ENCODE measurements around the gene TKTL2. TPM values are rescaled to one million over a fixed set of nuclear protein-coding genes. Genes with fewer than 3 reads are reported as not detected.
"Not testable (repeated sequence)": the region's sequence is repeated elsewhere in the genome, so short reads cannot be mapped to it uniquely, and the experiment has no call there.

TKTL2 gene
- total RNA-seq, 1 donor from 2014 or later: 0.11 TPM

DNA sequence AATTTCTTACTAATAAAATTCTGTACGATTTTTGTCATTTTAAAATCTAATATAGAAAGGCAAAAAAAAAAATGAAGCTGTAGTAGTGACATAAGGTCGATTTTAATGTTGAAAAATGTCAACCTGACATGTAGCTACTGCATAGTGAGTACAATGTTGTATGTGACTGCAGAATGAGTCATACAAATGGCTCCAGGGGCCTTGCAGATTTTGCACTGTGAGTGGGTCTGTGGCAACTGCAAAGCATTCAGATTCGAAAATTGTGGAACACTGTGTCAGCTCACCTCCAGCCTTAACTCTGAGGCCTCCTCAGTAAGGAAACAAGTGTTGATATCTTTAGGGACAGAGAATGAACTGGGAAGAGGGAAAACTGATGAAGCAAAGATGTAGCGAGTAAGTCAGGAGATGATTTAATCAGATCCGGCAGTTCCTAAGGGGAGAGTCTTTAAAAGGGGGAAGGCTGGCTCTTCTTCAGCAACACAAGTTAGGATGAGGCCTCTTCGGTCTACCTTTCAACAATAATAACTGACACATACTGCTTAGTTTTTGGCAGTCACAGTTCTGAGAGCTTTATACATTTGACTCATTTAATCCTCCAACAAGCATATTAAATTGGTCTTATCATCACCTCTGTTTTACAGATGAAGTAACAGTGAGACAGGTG lies 24.9 kb downstream of the TKTL2 start:
- intact Hi-C loops (cut with micrococcal nuclease): no loop called here
- no peak for ATAC-seq (ENCODE audit: low read depth)
- H3K4me3 Mint-ChIP-seq: no peak overlapping the region
- H3K27me3 Mint-ChIP-seq: peaks cover 2% of the 10 kb centered on the region
- H3K4me1 Mint-ChIP-seq: no peaks in the 10 kb centered on the region
- DNase-seq: no peak
- TF ChIP-seq CTCF (IDR thresholded peaks at IDR 0.05): no peak
- H3K36me3 Mint-ChIP-seq (ENCODE audit: low read depth): no peaks in the 10 kb centered on the region
- no peaks in the 10 kb centered on the region for H3K9me3 Mint-ChIP-seq
- CTCF ChIA-PET: no interaction called here
- H3K27ac Mint-ChIP-seq: no peak overlapping the region
- POLR2A ChIA-PET: no interaction called here

- no peaks in the 10 kb centered on the region for H3K36me3 Mint-ChIP-seq (ENCODE audit: low read depth)
- no peak for TF ChIP-seq CTCF (IDR thresholded peaks at IDR 0.05)
- H3K27me3 Mint-ChIP-seq: peaks cover 2% of the 10 kb centered on the region
- H3K9me3 Mint-ChIP-seq: no peaks in the 10 kb centered on the region
- H3K4me3 Mint-ChIP-seq: no peak overlapping the region
- no peaks in the 10 kb centered on the region for H3K4me1 Mint-ChIP-seq
- DNase-seq: no peak
- POLR2A ChIA-PET: no interaction called here
- no peak overlapping the region for H3K27ac Mint-ChIP-seq
- intact Hi-C loops (cut with micrococcal nuclease): no loop called here
- no peak for ATAC-seq (ENCODE audit: low read depth)
- CTCF ChIA-PET: interaction anchor here (0.6 kb wide), 1 partner anchor 59 kb away, joined by 3 read pairs; no protein-coding TSS in a partner anchor
Observed at GRCh38 chr4:163447481-163447880, 26.1 kb downstream of the TKTL2 start.

GRCh38 chr4:163447023-163447422 lies 26.5 kb downstream of the TKTL2 start:
- DNase-seq; H3K27ac Mint-ChIP-seq; H3K4me1 Mint-ChIP-seq; H3K36me3 Mint-ChIP-seq (ENCODE audit: low read depth); H3K27me3 Mint-ChIP-seq; ATAC-seq (ENCODE audit: low read depth); POLR2A ChIA-PET; H3K4me3 Mint-ChIP-seq; H3K9me3 Mint-ChIP-seq; intact Hi-C loops (cut with micrococcal nuclease): not testable (repeated sequence)
- CTCF ChIA-PET: interaction anchor here (0.6 kb wide), 1 partner anchor 60 kb away, joined by 3 read pairs; no protein-coding TSS in a partner anchor

DNA sequence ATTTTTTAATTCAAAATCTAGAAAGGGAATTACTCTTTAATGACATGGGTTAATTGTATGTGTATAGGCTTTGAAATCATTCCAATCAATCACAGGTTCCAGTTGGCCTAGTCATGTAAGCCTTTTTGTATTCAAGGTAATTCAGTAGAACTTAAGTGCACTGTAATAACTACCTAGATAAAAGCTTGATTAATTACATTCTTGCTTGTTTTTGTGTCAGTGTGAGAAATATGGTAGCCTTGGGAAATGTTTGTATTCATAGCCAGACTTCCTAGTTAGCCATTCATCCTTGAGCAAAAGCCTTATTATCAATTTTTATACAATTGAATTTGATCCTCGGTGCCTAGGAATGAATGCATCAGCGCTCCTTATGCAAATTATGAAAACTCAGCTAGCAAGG lies 33.5 kb downstream of the TKTL2 start:
- TF ChIP-seq CTCF (IDR thresholded peaks at IDR 0.05): no peak
- no peaks in the 10 kb centered on the region for H3K4me1 Mint-ChIP-seq
- no peak overlapping the region for H3K4me3 Mint-ChIP-seq
- CTCF ChIA-PET: no interaction called here
- POLR2A ChIA-PET: no interaction called here
- no peaks in the 10 kb centered on the region for H3K9me3 Mint-ChIP-seq
- peaks cover 17% of the 10 kb centered on the region for H3K27me3 Mint-ChIP-seq
- no peaks in the 10 kb centered on the region for H3K36me3 Mint-ChIP-seq (ENCODE audit: low read depth)
- H3K27ac Mint-ChIP-seq: no peak overlapping the region
- DNase-seq (no peak), ATAC-seq (ENCODE audit: low read depth) (no peak)
- intact Hi-C loops (cut with micrococcal nuclease): no loop called here

Other genes with a start within 250 kb of the TKTL2 start
- not detected in 2 replicates for gene NPY1R, start 141.2 kb downstream of the TKTL2 start, total RNA-seq
- gene NPY5R, start 129.9 kb downstream of the TKTL2 start, total RNA-seq: not detected in 2 replicates
- gene TMA16, start 20.9 kb upstream of the TKTL2 start, total RNA-seq: 52.5 and 54.1 TPM in 2 replicates